ENCODE results near the gene GLCE. TPM values are rescaled to one million over a fixed set of nuclear protein-coding genes. Genes with fewer than 3 reads are reported as not detected.

The GLCE gene
- total and polyA plus RNA-seq, 2 experiments from 2014 or later = 9.7 to 17.1 TPM

- Histone ChIP-seq H3K27me3 (replicated peaks; ENCODE audit: insufficient read depth) (no peaks in the 10 kb centered on the region), H3K9me3 (ENCODE audit: low read depth) (no peaks in the 10 kb centered on the region), H3K4me2 (ENCODE audit: unreplicated experiment) (no peak overlapping the region), H2AFZ (no peak overlapping the region), H3K9ac (no peak overlapping the region), H3F3A (ENCODE audit: insufficient read depth) (no peaks in the 10 kb centered on the region), H3K27ac (no peak overlapping the region), H3K9me2 (ENCODE audit: insufficient read depth) (no peaks in the 10 kb centered on the region; the same call in 1 of the 2 replicates), H3K4me1 (ENCODE audit: insufficient read depth) (no peaks in the 10 kb centered on the region), H3K4me3 (no peak overlapping the region), H3K36me3 (ENCODE audit: low read depth) (no peaks in the 10 kb centered on the region), H4K20me1 (ENCODE audit: insufficient read depth) (no peaks in the 10 kb centered on the region), H3K79me2 (ENCODE audit: insufficient read depth) (no peaks in the 10 kb centered on the region)
- in situ Hi-C loops (cut with MboI) = no loop called here
- DNase-seq = no peak
- WGBS, 2 experiments (ENCODE audit: low coverage in 1 of 2, low lambda C conversion rate in 2 of 2, missing lambda C conversion rate in 2 of 2) = 84 to 94% methylated on average over 1 of the region's 1 CpG
- no peak for TF ChIP-seq EZH2phosphoT487 (IDR thresholded peaks at IDR 0.05; ENCODE audit: insufficient read depth, low read depth)
Measured at GRCh38 chr15:69219690-69220089, 59.3 kb downstream of the GLCE start.

GRCh38 chr15:69222002-69222474 is 61.6 kb downstream of the GLCE start:
- Histone ChIP-seq H3K9me3 (ENCODE audit: low read depth) (no peaks in the 10 kb centered on the region), H3K4me3 (no peak overlapping the region), H3K79me2 (ENCODE audit: insufficient read depth) (no peaks in the 10 kb centered on the region), H3K27me3 (replicated peaks; ENCODE audit: insufficient read depth) (no peaks in the 10 kb centered on the region), H3F3A (ENCODE audit: insufficient read depth) (no peaks in the 10 kb centered on the region), H3K4me1 (ENCODE audit: insufficient read depth) (no peaks in the 10 kb centered on the region), H2AFZ (no peak overlapping the region), H3K9ac (no peak overlapping the region), H3K9me2 (ENCODE audit: insufficient read depth) (no peaks in the 10 kb centered on the region; the same call in 1 of the 2 replicates), H3K27ac (no peak overlapping the region), H4K20me1 (ENCODE audit: insufficient read depth) (no peaks in the 10 kb centered on the region), H3K36me3 (ENCODE audit: low read depth) (no peaks in the 10 kb centered on the region), H3K4me2 (ENCODE audit: unreplicated experiment) (no peak overlapping the region)
- in situ Hi-C loops (cut with MboI) = no loop called here
- WGBS, 2 experiments (ENCODE audit: low coverage in 1 of 2, low lambda C conversion rate in 2 of 2, missing lambda C conversion rate in 2 of 2) = 81 to 86% methylated on average over 6 of the region's 6 CpGs
- TF ChIP-seq EZH2phosphoT487 (IDR thresholded peaks at IDR 0.05; ENCODE audit: insufficient read depth, low read depth) (no peak), EZH2 (IDR thresholded peaks at IDR 0.05; ENCODE audit: insufficient read depth, poor library complexity, severe bottlenecking) (no peak)
- no peak for DNase-seq

GRCh38 chr15:69223083-69223813 is 62.8 kb downstream of the GLCE start:
- in situ Hi-C loops (cut with MboI) = no loop called here
- H2AFZ ChIP-seq = no peak overlapping the region
- H3K27me3 ChIP-seq (replicated peaks; ENCODE audit: insufficient read depth) = no peaks in the 10 kb centered on the region
- no peak overlapping the region for H3K27ac ChIP-seq
- H3K9ac ChIP-seq = no peak overlapping the region
- no peak overlapping the region for H3K4me3 ChIP-seq
- WGBS, 2 experiments (ENCODE audit: low coverage in 1 of 2, low lambda C conversion rate in 2 of 2, missing lambda C conversion rate in 2 of 2) = 87 to 90% methylated on average over 4 of the region's 4 CpGs
- no peaks in the 10 kb centered on the region for H3F3A ChIP-seq (ENCODE audit: insufficient read depth)
- no peaks in the 10 kb centered on the region for H3K79me2 ChIP-seq (ENCODE audit: insufficient read depth)
- no peaks in the 10 kb centered on the region; the same call in 1 of the 2 replicates for H3K9me2 ChIP-seq (ENCODE audit: insufficient read depth)
- no peaks in the 10 kb centered on the region for H3K36me3 ChIP-seq (ENCODE audit: low read depth)
- H3K4me1 ChIP-seq (ENCODE audit: insufficient read depth) = no peaks in the 10 kb centered on the region
- no peaks in the 10 kb centered on the region for H4K20me1 ChIP-seq (ENCODE audit: insufficient read depth)
- H3K4me2 ChIP-seq (ENCODE audit: unreplicated experiment) = no peak overlapping the region
- TF ChIP-seq EZH2 (IDR thresholded peaks at IDR 0.05; ENCODE audit: insufficient read depth, poor library complexity, severe bottlenecking) = no peak
- TF ChIP-seq EZH2phosphoT487 (IDR thresholded peaks at IDR 0.05; ENCODE audit: insufficient read depth, low read depth) = no peak
- DNase-seq = no peak
- no peaks in the 10 kb centered on the region for H3K9me3 ChIP-seq (ENCODE audit: low read depth)

GRCh38 chr15:69224383-69224782 is 63.9 kb downstream of the GLCE start:
- Histone ChIP-seq H3K9me2 (ENCODE audit: insufficient read depth) (no peaks in the 10 kb centered on the region; the same call in 1 of the 2 replicates), H2AFZ (no peak overlapping the region), H3K27me3 (replicated peaks; ENCODE audit: insufficient read depth) (no peaks in the 10 kb centered on the region), H3K27ac (no peak overlapping the region), H3F3A (ENCODE audit: insufficient read depth) (no peaks in the 10 kb centered on the region), H3K79me2 (ENCODE audit: insufficient read depth) (no peaks in the 10 kb centered on the region), H3K9me3 (ENCODE audit: low read depth) (no peaks in the 10 kb centered on the region), H4K20me1 (ENCODE audit: insufficient read depth) (no peaks in the 10 kb centered on the region), H3K9ac (no peak overlapping the region), H3K4me3 (no peak overlapping the region), H3K36me3 (ENCODE audit: low read depth) (peaks cover 3% of the 10 kb centered on the region), H3K4me1 (ENCODE audit: insufficient read depth) (no peaks in the 10 kb centered on the region), H3K4me2 (ENCODE audit: unreplicated experiment) (no peak overlapping the region)
- no peak for DNase-seq
- WGBS, 2 experiments (ENCODE audit: low coverage in 1 of 2, low lambda C conversion rate in 2 of 2, missing lambda C conversion rate in 2 of 2) = 85 to 91% methylated on average over 2 of the region's 2 CpGs
- TF ChIP-seq EZH2 (IDR thresholded peaks at IDR 0.05; ENCODE audit: insufficient read depth, poor library complexity, severe bottlenecking) (no peak), EZH2phosphoT487 (IDR thresholded peaks at IDR 0.05; ENCODE audit: insufficient read depth, low read depth) (no peak)
- in situ Hi-C loops (cut with MboI) = no loop called here

Data from GM23248 (cell line).